ENCODE measurements around the gene SPACA6. TPM values are rescaled to one million over a fixed set of nuclear protein-coding genes. Genes with fewer than 3 reads are reported as not detected.

Gene SPACA6
- total and polyA plus RNA-seq, 12 donors, result 2.2 to 291 (median 25.2) TPM

GRCh38 chr19:51706885-51707284 is 13.8 kb downstream of the SPACA6 start:
- H3K27me3 ChIP-seq, result no peaks in the 10 kb centered on the region
- no peak for DNase-seq
- H3K36me3 ChIP-seq (replicated peaks in 1 of 2), result peaks cover 0 to 24% of the 10 kb centered on the region in 2 donors
- peaks cover 8 to 24% of the 10 kb centered on the region in 2 donors for H3K4me1 ChIP-seq (replicated peaks in 1 of 2)
- TF ChIP-seq POLR2A (IDR thresholded peaks at IDR 0.05) (no peak), CTCF (IDR thresholded peaks at IDR 0.05) (no peak)
- no peak overlapping the region for H3K27ac ChIP-seq
- intact Hi-C loops (cut with DNase I), result no loop called here
- H3K9me3 ChIP-seq (replicated peaks in 1 of 3), result no peaks in the 10 kb centered on the region
- no peak overlapping the region for H3K4me3 ChIP-seq
- WGBS, 4 donors, result 93 to 98% (median 98%) methylated on average over 3 of the region's 3 CpGs

- 60 to 73% (median 65%) methylated on average over 4 of the region's 4 CpGs for WGBS, 4 donors
- TF ChIP-seq CTCF (IDR thresholded peaks at IDR 0.05) (no peak), POLR2A (IDR thresholded peaks at IDR 0.05) (no peak)
- Histone ChIP-seq H3K27me3 (no peaks in the 10 kb centered on the region), H3K36me3 (replicated peaks in 1 of 2) (peaks cover 0 to 24% of the 10 kb centered on the region in 2 donors), H3K9me3 (replicated peaks in 1 of 3) (no peaks in the 10 kb centered on the region), H3K4me1 (replicated peaks in 1 of 2) (peaks cover 4 to 8% of the 10 kb centered on the region in 2 donors), H3K27ac (no peak overlapping the region), H3K4me3 (no peak overlapping the region)
- intact Hi-C loops (cut with DNase I), result no loop called here
- peak in 1 of 7 donors; percentile 39 for DNase-seq
These were observed 15.7 kb downstream of the SPACA6 start for GRCh38 chr19:51708811-51709210.

- 37 to 60% (median 52%) methylated on average over 6 of the region's 6 CpGs for WGBS, 4 donors
- intact Hi-C loops (cut with DNase I), result no loop called here
- no peaks in the 10 kb centered on the region for H3K27me3 ChIP-seq
These were observed 16.4 kb downstream of the SPACA6 start for GRCh38 chr19:51709575-51709974.

GRCh38 chr19:51710163-51710562 is 17.0 kb downstream of the SPACA6 start:
- DNase-seq, result no peak
- no peak overlapping the region for H3K27ac ChIP-seq
- H3K27me3 ChIP-seq, result no peaks in the 10 kb centered on the region
- H3K4me1 ChIP-seq (replicated peaks in 1 of 2), result peaks cover 0 to 3% of the 10 kb centered on the region in 2 donors
- WGBS, 4 donors, result 63 to 94% (median 82%) methylated on average over 2 of the region's 2 CpGs
- no peak for TF ChIP-seq CTCF (IDR thresholded peaks at IDR 0.05)
- TF ChIP-seq POLR2A (IDR thresholded peaks at IDR 0.05), result no peak
- H3K4me3 ChIP-seq, result no peak overlapping the region
- no peaks in the 10 kb centered on the region for H3K9me3 ChIP-seq (replicated peaks in 1 of 3)
- peaks cover 0 to 21% of the 10 kb centered on the region in 2 donors for H3K36me3 ChIP-seq (replicated peaks in 1 of 2)
- intact Hi-C loops (cut with DNase I), result no loop called here

More at GRCh38 chr19:51709575-51709974, 16.4 kb downstream of the SPACA6 start:
- Histone ChIP-seq H3K36me3 (replicated peaks in 1 of 2) (peaks cover 0 to 24% of the 10 kb centered on the region in 2 donors), H3K9me3 (replicated peaks in 1 of 3) (no peaks in the 10 kb centered on the region), H3K4me1 (replicated peaks in 1 of 2) (peaks cover 0 to 8% of the 10 kb centered on the region in 2 donors), H3K4me3 (no peak overlapping the region), H3K27ac (no peak overlapping the region)
- no peak for TF ChIP-seq POLR2A (IDR thresholded peaks at IDR 0.05)
- TF ChIP-seq CTCF (IDR thresholded peaks at IDR 0.05), result no peak
- peak in 1 of 7 donors; percentile 41 for DNase-seq
